Naive thymus-derived CD4-positive, alpha-beta T cell (primary cell): ENCODE measurements around the gene KCNQ5. TPM values are rescaled to one million over a fixed set of nuclear protein-coding genes. Genes with fewer than 3 reads are reported as not detected.

Experiments used
- ATAC-seq: fragments of 150-1000 bp; cut with Tn5 transposase; 2 replicates; pipeline ENCODE4 v1.10.0; 2021; ENCODE audit warnings: mild to moderate bottlenecking, moderate library complexity
- CTCF ChIA-PET: fragments of 350-600 bp; sonication (Branson Sonifier 250); formaldehyde crosslinking; loops from one replicate; lab custom pipeline; 2021; ENCODE audit warnings: antibody characterized with exemption; lab: Charles Lee
- POLR2A ChIA-PET: fragments of 350-600 bp; sonication (Branson Sonifier 250); formaldehyde crosslinking; loops from one replicate; lab custom pipeline; 2021; ENCODE audit warnings: antibody characterized with exemption, inconsistent platforms; lab: Charles Lee
- DNase-seq, 9 donors: peaks; one replicate each; pipeline versions ENCODE4 v3.0.0 to v3.0.0-alpha.2; 2020 to 2022; ENCODE audit warnings: mixed read lengths in 1 of 9
- H3K27ac ChIP-seq: one replicate; pipeline ENCODE4 v1.7.0; 2013; ENCODE audit warnings: mild to moderate bottlenecking, low read depth, low read length, moderate library complexity
- H3K27me3 ChIP-seq, 2 donors: one replicate each; pipeline ENCODE4 v1.7.0; 2013; ENCODE audit warnings: low read length in 2 of 2, mild to moderate bottlenecking in 2 of 2, moderate library complexity in 2 of 2; ENCODE audit not compliant: control insufficient read depth in 2 of 2, insufficient read depth in 2 of 2
- H3K36me3 ChIP-seq, 3 experiments: 1 replicate in 2 of 3; 2 replicates in 1 of 3; pipeline ENCODE4 v1.7.0; 2013; ENCODE audit warnings: low read length in 3 of 3, mild to moderate bottlenecking in 3 of 3, moderate library complexity in 1 of 3; ENCODE audit not compliant: insufficient read depth in 3 of 3, control insufficient read depth in 2 of 3
- H3K4me1 ChIP-seq, 2 donors: one replicate each; pipeline ENCODE4 v1.7.0; 2013; ENCODE audit warnings: low read length in 2 of 2, mild to moderate bottlenecking in 2 of 2, moderate library complexity in 1 of 2; ENCODE audit not compliant: control insufficient read depth in 2 of 2, insufficient read depth in 2 of 2
- H3K4me3 ChIP-seq: 2 replicates; pipeline ENCODE4 v1.7.0; 2013; ENCODE audit warnings: mild to moderate bottlenecking, low read length
- H3K9me3 ChIP-seq, 3 experiments: 1 replicate in 2 of 3; 2 replicates in 1 of 3; pipeline ENCODE4 v1.7.0; 2013; ENCODE audit warnings: low read length in 3 of 3; ENCODE audit not compliant: control insufficient read depth in 2 of 3
- H3K27ac Mint-ChIP-seq, 9 donors: one replicate each; pipeline ENCODE4 v1.8.0; 2020 to 2022; ENCODE audit warnings: mixed read lengths in 9 of 9, mild to moderate bottlenecking in 8 of 9, moderate library complexity in 5 of 9, inconsistent platforms in 2 of 9
- H3K27me3 Mint-ChIP-seq, 5 donors: one replicate each; pipeline ENCODE4 v1.8.0; 2021 to 2022; ENCODE audit warnings: mixed read lengths in 5 of 5, mild to moderate bottlenecking in 1 of 5
- H3K36me3 Mint-ChIP-seq, 5 donors: one replicate each; pipeline ENCODE4 v1.8.0; 2020 to 2022; ENCODE audit warnings: mixed read lengths in 5 of 5, mild to moderate bottlenecking in 3 of 5, inconsistent platforms in 1 of 5
- H3K4me1 Mint-ChIP-seq, 7 donors: one replicate each; pipeline ENCODE4 v1.8.0; 2020 to 2022; ENCODE audit warnings: mixed read lengths in 7 of 7, mild to moderate bottlenecking in 3 of 7, inconsistent platforms in 1 of 7
- H3K4me3 Mint-ChIP-seq, 10 donors: one replicate each; pipeline ENCODE4 v1.8.0; 2020 to 2022; ENCODE audit warnings: mild to moderate bottlenecking in 10 of 10, mixed read lengths in 10 of 10, moderate library complexity in 6 of 10, inconsistent platforms in 2 of 10
- H3K9me3 Mint-ChIP-seq, 11 donors: one replicate each; pipeline ENCODE4 v1.8.0; 2020 to 2022; ENCODE audit warnings: mixed read lengths in 11 of 11, mild to moderate bottlenecking in 4 of 11, inconsistent platforms in 1 of 11, moderate library complexity in 1 of 11
- intact Hi-C, 2 donors: fragments of 100-400 bp; cut with micrococcal nuclease; formaldehyde crosslinking; loops; one replicate each; pipeline ENCODE4 v1.15.1; 2023
- polyA plus RNA-seq, 2 donors: library from polyadenylated mRNA; unstranded; fragments of 300-500 nt; fragmentation: Illumina TruSeq; gene quantifications; one replicate each; pipeline ENCODE4 v1.2.3, GENCODE V29; 2021
- total RNA-seq, 6 experiments: library from RNA in 5 of 6; stranded (reverse) in 5 of 6; gene quantifications; 1 replicate in 5 of 6; 2 replicates in 1 of 6; pipeline ENCODE4 v1.2.3 and lab custom pipeline; 2021 to 2026

The KCNQ5 gene
- total and polyA plus RNA-seq, 7 experiments from 2014 or later, result 2.3 to 18.3 (median 7.2) TPM

DNA sequence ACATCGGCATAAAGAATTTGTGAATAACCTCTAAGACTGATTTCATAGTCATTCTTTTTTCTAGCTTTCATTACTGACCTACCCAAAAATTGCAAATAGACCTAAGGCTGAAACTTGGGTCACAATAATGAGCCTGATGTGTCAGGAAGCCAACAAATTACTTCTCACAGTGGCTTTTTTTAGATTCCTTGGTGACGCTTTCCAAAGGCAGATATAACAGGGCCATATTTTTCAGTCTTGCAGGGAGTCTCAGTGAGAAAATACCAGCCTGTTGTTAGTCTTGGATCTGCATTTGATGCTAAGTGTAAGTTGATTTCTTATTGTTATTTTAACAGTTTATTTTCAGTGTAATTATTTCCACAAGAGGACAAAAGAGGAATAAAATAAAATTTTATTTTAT lies 423.7 kb downstream of the KCNQ5 start:
- H3K9me3 Mint-ChIP-seq, result no peaks in the 10 kb centered on the region

GRCh38 chr6:73047801-73048200 lies 425.9 kb downstream of the KCNQ5 start:
- Histone ChIP-seq H3K27me3 (no peaks in the 10 kb centered on the region), H3K4me1 (no peaks in the 10 kb centered on the region), H3K4me3 (no peak overlapping the region), H3K36me3 (peaks cover 0 to 3% (median 0%) of the 10 kb centered on the region in 3 experiments), H3K9me3 (no peaks in the 10 kb centered on the region), H3K27ac (no peak overlapping the region)
- H3K4me3 Mint-ChIP-seq, result no peak overlapping the region
- intact Hi-C loops, result no loop called here
- H3K9me3 Mint-ChIP-seq, result no peaks in the 10 kb centered on the region
- ChIA-PET CTCF (no interaction called here), POLR2A (no interaction called here)
- DNase-seq (no peak), ATAC-seq (no peak)
- no peak overlapping the region for H3K27ac Mint-ChIP-seq
- H3K27me3 Mint-ChIP-seq, result no peaks in the 10 kb centered on the region
- H3K4me1 Mint-ChIP-seq, result peaks cover 0 to 2% (median 0%) of the 10 kb centered on the region in 7 donors
- peaks cover 0 to 31% (median 10%) of the 10 kb centered on the region in 5 donors for H3K36me3 Mint-ChIP-seq

More for the DNA sequence above, 423.7 kb downstream of the KCNQ5 start:
- H3K27me3 ChIP-seq, result no peaks in the 10 kb centered on the region
- POLR2A ChIA-PET, result no interaction called here
- CTCF ChIA-PET, result no interaction called here
- H3K36me3 ChIP-seq, result peaks cover 0 to 3% (median 0%) of the 10 kb centered on the region in 3 experiments
- Mint-ChIP-seq H3K27me3 (no peaks in the 10 kb centered on the region), H3K27ac (no peak overlapping the region), H3K36me3 (peaks cover 0 to 48% (median 21%) of the 10 kb centered on the region in 5 donors), H3K4me1 (peaks cover 0 to 2% (median 0%) of the 10 kb centered on the region in 7 donors), H3K4me3 (no peak overlapping the region)
- no peak for DNase-seq
- H3K9me3 ChIP-seq, result no peaks in the 10 kb centered on the region
- no peak overlapping the region for H3K27ac ChIP-seq
- intact Hi-C loops, result no loop called here
- H3K4me3 ChIP-seq, result no peak overlapping the region
- no peak for ATAC-seq
- H3K4me1 ChIP-seq, result no peaks in the 10 kb centered on the region

GRCh38 chr6:73049971-73050594 lies 428.2 kb downstream of the KCNQ5 start:
- Histone ChIP-seq H3K4me3 (no peak overlapping the region), H3K4me1 (no peaks in the 10 kb centered on the region), H3K36me3 (no peaks in the 10 kb centered on the region), H3K9me3 (no peaks in the 10 kb centered on the region), H3K27ac (no peak overlapping the region), H3K27me3 (no peaks in the 10 kb centered on the region)
- Mint-ChIP-seq H3K9me3 (no peaks in the 10 kb centered on the region), H3K27me3 (no peaks in the 10 kb centered on the region), H3K36me3 (peaks cover 0 to 11% (median 0%) of the 10 kb centered on the region in 5 donors), H3K4me1 (no peaks in the 10 kb centered on the region), H3K27ac (no peak overlapping the region), H3K4me3 (no peak overlapping the region)
- ChIA-PET POLR2A (no interaction called here), CTCF (no interaction called here)
- intact Hi-C loops, result no loop called here
- DNase-seq (no peak), ATAC-seq (no peak)

DNA sequence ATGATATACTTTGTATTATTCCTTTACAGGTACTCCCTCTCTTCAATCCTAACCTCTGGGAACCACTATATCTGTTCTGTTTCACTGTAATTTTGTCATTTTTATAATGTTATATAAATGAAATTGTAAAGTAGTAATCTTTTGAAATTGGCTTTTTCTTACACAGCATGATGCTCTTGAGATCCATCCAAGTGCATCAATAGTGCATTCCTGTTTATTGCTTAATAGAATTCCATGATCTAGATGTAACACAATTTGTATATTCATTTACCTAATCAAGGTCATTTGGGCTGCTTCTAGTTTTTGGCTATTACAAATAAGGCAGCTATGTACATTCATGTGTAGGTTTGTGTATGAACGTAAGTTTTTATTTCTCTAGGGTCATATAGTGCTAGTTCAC lies 428.8 kb downstream of the KCNQ5 start:
- H3K27me3 ChIP-seq, result no peaks in the 10 kb centered on the region
- no peaks in the 10 kb centered on the region for H3K27me3 Mint-ChIP-seq
- no peak overlapping the region for H3K4me3 ChIP-seq
- ATAC-seq (no peak), DNase-seq (no peak)
- POLR2A ChIA-PET, result no interaction called here
- H3K27ac ChIP-seq, result no peak overlapping the region
- CTCF ChIA-PET, result no interaction called here
- no peaks in the 10 kb centered on the region for H3K9me3 ChIP-seq
- no peak overlapping the region for H3K4me3 Mint-ChIP-seq
- no peaks in the 10 kb centered on the region for H3K4me1 Mint-ChIP-seq
- peaks cover 0 to 10% (median 0%) of the 10 kb centered on the region in 5 donors for H3K36me3 Mint-ChIP-seq
- intact Hi-C loops, result no loop called here
- H3K4me1 ChIP-seq, result no peaks in the 10 kb centered on the region
- peaks cover 0 to 2% (median 0%) of the 10 kb centered on the region in 11 donors for H3K9me3 Mint-ChIP-seq
- H3K36me3 ChIP-seq, result no peaks in the 10 kb centered on the region
- H3K27ac Mint-ChIP-seq, result no peak overlapping the region

- Mint-ChIP-seq H3K4me3 (no peak overlapping the region), H3K27ac (no peak overlapping the region), H3K36me3 (peaks cover 0 to 9% (median 0%) of the 10 kb centered on the region in 5 donors), H3K9me3 (peaks cover 0 to 3% (median 0%) of the 10 kb centered on the region in 11 donors), H3K4me1 (no peaks in the 10 kb centered on the region), H3K27me3 (no peaks in the 10 kb centered on the region)
- intact Hi-C loops, result no loop called here
- ATAC-seq, result no peak
- no peaks in the 10 kb centered on the region for H3K4me1 ChIP-seq
- ChIA-PET POLR2A (no interaction called here), CTCF (no interaction called here)
- no peaks in the 10 kb centered on the region for H3K9me3 ChIP-seq
- no peaks in the 10 kb centered on the region for H3K36me3 ChIP-seq
- H3K27ac ChIP-seq, result no peak overlapping the region
- no peak overlapping the region for H3K4me3 ChIP-seq
- DNase-seq, result no peak
- no peaks in the 10 kb centered on the region for H3K27me3 ChIP-seq
Observed at GRCh38 chr6:73051147-73051546, 429.3 kb downstream of the KCNQ5 start.

DNA sequence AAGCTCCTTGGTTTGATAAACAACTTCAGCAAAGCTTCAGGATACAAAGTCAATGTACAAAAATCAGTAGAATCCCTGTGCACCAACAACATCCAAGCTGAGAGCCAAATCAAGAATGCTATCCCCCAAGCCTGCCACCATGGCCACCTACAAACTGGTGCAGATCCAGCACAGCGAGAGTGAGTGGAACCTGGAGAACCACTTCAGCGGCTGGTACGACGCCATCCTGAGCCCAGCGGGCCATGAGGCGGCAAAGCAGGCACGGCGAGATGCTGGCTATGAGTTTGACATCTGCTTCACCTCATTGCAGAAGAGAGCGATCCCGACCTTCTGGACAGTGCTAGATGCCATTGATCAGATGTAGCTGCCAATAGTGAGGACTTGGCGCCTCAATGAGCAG lies 433.1 kb downstream of the KCNQ5 start:
- ATAC-seq, result no peak
- H3K27ac Mint-ChIP-seq, result no peak overlapping the region
- Histone ChIP-seq H3K36me3 (no peaks in the 10 kb centered on the region), H3K4me3 (no peak overlapping the region), H3K27ac (no peak overlapping the region), H3K4me1 (no peaks in the 10 kb centered on the region), H3K27me3 (no peaks in the 10 kb centered on the region), H3K9me3 (no peaks in the 10 kb centered on the region)
- peaks cover 0 to 7% (median 0%) of the 10 kb centered on the region in 5 donors for H3K36me3 Mint-ChIP-seq
- DNase-seq, result no peak
- H3K4me1 Mint-ChIP-seq, result no peaks in the 10 kb centered on the region
- H3K27me3 Mint-ChIP-seq, result no peaks in the 10 kb centered on the region
- CTCF ChIA-PET, result no interaction called here
- peaks cover 0 to 4% (median 2%) of the 10 kb centered on the region in 11 donors for H3K9me3 Mint-ChIP-seq
- H3K4me3 Mint-ChIP-seq, result no peak overlapping the region
- POLR2A ChIA-PET, result no interaction called here
- intact Hi-C loops, result no loop called here

DNA sequence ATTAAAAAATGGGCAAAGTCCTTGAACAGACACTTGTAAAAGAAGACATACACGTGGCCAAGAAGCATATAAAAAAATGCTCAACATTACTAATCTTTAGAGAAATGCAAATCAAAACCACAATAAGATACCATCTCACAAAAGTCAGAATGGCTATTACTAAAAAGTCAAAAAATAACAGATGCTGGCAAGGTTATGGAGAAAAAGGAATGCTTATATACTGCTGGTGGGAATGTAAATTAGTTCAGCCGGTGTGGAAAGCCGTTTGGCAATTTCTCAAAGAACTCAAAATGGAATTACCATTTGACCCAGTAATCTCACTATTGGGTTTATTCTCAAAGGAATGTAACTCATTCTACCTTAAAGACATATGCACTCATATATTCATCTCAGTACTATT lies 436.9 kb downstream of the KCNQ5 start:
- POLR2A ChIA-PET, result no interaction called here
- Mint-ChIP-seq H3K27me3 (no peaks in the 10 kb centered on the region), H3K27ac (no peak overlapping the region), H3K4me1 (no peaks in the 10 kb centered on the region), H3K4me3 (no peak overlapping the region), H3K36me3 (peaks cover 0 to 10% (median 0%) of the 10 kb centered on the region in 5 donors), H3K9me3 (peaks cover 0 to 4% (median 2%) of the 10 kb centered on the region in 11 donors)
- Histone ChIP-seq H3K9me3 (no peaks in the 10 kb centered on the region), H3K4me1 (no peaks in the 10 kb centered on the region), H3K36me3 (no peaks in the 10 kb centered on the region), H3K27me3 (no peaks in the 10 kb centered on the region), H3K27ac (no peak overlapping the region), H3K4me3 (no peak overlapping the region)
- DNase-seq, result no peak
- CTCF ChIA-PET, result no interaction called here
- intact Hi-C loops, result no loop called here
- ATAC-seq, result no peak
